HG03469 (cell line): ENCODE measurements around the gene HTR1D.
"Not testable (repeated sequence)": the region's sequence is repeated elsewhere in the genome, so short reads cannot be mapped to it uniquely, and the experiment has no call there.

Source experiments
- ATAC-seq: cut with Tn5 transposase; IDR thresholded peaks from one replicate; pipeline ENCODE4 v1.9.1; 2021; ENCODE audit warnings: mild to moderate bottlenecking, moderate library complexity, moderate number of reproducible peaks; ENCODE audit not compliant: unreplicated experiment

HTR1D gene, protein sequence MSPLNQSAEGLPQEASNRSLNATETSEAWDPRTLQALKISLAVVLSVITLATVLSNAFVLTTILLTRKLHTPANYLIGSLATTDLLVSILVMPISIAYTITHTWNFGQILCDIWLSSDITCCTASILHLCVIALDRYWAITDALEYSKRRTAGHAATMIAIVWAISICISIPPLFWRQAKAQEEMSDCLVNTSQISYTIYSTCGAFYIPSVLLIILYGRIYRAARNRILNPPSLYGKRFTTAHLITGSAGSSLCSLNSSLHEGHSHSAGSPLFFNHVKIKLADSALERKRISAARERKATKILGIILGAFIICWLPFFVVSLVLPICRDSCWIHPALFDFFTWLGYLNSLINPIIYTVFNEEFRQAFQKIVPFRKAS

DNA sequence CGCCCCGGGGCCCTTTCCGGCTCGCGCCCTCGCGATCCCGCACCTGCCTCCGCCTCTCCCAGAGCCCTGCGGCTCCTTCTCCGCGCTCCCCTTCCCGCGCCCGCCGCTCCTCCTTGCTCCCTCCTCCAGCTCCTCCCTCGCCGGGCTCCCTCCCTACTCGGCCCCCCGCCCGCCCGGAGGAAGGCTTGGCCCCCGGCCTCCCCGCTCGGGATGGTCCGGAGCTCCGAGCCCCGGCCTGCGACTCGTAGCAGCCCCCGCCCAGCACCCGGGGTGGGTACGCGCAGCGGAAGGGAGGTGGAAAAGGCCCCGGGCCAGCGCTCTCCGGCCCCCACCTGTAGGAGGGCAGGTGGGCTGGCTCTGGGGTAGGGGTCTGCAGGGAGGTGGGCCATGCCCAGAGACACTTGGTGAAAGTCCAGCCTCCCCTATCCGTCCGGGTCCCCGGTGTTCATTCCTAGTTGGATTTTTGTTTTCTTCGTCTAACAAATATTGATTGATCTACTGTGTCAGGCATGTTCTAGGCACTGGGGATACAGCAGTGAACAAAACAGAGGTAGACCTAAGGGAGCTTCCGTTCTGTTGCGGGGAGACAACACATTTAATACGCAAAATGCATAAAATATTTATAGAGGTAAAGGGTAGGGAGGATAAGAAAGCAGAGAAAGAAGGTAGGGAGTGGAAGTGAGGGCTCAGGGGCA, at the start of gene HTR1D:
HTR1D (minus strand) TSS at position 82 of the 695 bp plus-strand sequence. CDS start 23,283 bp downstream, outside the sequence.
- ATAC-seq: no peak

DNA sequence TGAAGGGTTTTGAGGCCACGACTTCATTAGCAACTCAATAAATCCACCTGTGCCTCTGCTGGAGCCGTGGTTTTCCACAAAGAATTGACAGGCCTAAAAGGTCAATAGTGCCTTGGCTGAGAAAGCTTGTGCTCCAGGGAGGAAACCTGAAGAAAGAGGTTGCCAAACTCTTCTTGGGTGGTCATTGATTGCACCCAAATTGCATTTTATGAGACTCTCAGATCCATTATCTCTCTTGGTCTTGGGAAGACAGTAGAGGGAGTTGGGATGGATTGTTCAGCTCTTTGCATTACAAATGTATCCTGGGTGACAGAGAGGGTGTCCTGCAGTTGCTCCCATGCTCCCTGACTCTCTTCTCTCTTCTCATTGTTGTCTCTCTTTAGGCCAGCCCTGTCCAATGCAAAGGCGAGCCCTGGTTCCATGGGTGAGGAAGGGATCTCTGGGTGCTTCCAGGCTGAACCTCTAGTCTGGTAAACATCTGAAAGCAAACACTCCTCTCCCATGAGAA, 46.1 kb upstream of the HTR1D start:
- no peak for ATAC-seq

DNA sequence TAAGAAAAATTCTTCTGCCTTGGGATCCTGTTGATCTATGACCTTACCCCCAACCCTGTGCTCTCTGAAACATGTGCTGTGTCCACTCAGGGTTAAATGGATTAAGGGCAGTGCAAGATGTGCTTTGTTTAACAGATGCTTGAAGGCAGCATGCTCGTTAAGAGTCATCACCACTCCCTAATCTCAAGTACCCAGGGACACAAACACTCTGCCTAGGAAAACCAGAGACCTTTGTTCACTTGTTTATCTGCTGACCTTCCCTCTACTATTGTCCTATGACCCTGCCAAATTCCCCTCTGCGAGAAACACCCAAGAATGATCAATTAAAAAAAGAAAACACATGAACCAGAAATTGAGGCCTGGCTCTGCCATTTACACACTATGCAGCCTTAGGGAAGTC, 40.8 kb upstream of the HTR1D start:
- ATAC-seq: not testable (repeated sequence)

DNA sequence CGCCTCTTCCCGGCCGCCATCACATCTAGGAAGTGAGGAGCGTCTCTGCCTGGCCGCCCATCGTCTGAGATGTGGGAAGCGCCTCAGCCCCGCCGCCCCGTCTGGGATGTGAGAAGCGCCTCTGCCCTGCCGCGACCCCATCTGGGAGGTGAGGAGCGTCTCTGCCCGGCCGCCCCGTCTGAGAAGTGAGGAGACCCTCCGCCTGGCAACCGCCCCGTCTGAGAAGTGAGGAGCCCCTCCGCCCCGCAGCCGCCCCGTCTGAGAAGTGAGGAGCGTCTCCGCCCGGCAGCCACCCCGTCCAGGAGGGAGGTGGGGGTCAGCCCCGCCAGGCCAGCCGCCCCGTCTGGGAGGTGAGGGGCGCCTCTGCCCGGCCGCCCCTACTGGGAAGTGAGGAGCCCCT, 40.1 kb upstream of the HTR1D start:
- ATAC-seq: not testable (repeated sequence)

DNA sequence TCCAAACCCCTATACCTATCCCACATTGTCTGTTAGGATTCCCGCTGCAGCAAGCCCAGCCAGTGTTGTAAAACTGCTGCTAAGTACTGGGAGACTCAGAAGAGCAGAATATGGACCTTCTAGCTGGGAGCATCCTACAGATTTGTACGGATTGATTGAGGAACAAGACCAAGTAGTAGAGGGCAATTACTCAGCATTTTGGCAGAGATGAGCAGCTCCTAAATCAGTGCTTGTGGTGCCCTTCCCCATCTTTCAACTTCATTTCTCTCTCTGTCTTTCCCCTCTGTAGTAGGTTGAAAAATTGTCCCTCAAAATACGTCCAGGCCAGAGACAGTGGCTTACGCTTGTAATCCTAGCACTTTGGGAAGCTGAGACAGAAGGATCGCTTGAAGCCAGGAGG, 37.3 kb upstream of the HTR1D start:
- ATAC-seq: no peak

DNA sequence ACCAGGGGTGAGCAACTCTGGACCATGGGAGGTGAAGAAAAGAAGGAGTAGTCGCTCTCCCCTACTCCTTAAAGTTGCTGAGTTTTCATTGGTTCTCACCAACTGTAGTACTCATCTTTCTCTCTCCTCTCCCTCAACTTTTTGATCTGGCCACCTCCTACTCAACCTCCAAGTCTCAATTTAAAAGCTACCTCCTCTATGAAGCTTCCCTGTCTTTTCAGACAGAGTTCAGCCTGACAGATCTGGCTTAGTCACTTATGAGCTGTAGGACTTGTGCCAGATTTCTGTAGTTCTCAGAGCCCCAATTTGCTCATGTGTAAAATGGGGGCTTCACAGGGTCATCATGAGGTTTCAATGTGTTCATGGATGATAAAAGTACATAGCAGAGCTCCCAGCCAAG, 34.5 kb upstream of the HTR1D start:
- no peak for ATAC-seq

DNA sequence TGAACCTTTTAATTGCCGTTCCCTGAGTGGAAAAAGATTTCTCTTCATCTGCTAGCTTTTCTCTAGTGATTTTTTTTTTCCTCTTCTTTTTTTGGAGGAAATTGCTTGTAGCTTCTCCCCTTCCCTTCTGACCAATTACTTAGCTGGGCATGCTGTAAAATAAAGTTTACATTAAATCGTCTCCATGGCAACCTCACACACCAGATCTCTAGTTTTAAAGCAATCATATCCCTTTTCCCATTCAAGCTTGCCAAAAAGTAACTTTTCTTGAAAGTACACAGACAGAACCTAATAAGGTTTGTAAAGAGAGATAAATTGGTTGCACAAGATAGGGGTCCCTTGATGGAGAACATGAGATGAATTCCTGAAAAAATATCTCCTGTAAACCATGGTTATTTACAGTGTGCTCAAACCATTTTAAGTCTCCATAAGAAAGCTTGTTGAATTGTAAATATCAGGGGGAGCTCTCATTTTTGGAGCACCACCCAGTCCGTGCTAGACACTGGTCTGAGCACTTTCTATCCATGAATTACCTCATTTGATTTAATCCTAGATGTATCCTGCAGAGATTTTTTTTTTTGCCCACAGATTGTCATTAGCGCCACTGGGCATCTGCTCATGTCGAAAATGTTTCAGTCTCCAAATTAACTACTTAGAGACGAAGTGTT, 32.6 kb upstream of the HTR1D start:
- no peak for ATAC-seq

DNA sequence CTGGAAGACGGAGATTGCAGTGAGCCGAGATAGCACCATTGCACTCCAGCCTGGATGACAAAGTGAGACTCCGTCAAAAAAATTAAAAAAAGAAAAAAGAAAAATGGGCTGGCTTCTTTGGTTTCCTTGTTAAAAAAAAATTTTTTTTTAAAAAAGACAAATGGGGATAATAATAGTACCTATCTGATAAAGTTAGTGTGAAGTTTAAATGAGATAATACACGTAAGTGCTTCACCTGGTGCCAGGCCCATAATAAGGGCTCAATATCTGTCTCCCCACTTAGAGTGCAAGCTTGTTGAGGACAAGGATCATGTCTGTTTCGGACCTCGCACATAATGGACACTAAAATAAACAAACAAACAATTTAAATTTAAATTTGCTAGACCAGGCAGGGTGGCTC, 30.0 kb upstream of the HTR1D start:
- ATAC-seq: no peak

DNA sequence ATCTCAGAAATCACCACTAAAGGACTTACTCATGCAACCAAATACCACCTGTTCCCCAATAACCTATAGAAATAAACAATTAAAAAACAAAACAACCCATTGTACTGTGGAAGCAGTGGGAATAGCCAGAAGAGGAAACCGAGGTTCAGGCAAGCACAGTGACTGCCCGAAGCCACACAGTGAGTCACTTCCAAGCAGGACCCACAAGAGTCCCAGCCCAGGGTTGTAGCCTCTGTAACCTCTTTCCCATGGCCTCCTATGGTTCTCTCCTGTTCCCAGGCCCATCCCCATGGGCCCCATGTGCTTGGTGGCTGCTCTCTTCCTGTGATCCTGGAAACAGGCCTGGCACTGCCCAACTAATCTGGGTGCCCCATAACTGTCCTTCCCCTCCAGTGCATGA, 29.0 kb upstream of the HTR1D start:
- ATAC-seq: no peak

DNA sequence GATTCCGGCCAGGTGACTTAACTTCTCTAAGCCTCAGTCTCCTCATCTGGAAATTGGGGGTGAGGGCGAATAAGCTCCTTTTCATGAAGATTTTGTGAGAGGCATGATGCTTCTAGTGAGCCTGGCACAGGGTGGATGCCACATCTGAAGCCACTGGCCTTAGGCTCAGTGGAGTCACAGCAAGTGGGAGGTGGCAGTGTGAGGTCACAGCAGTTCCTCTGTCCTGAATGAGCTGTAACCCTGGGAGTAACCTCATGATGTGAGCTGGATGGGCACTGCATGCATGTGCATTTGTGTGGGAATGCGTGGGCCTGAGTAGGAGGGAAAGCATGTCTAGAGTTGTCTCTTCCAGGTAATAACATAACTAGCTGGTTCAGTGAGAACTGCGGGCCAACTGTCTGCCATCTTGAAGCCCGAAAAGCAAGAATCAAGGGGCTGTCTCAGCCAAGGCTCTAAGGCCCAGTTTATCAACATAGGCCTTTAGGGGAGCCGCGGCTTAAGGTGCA, 27.0 kb upstream of the HTR1D start:
- ATAC-seq: no peak

DNA sequence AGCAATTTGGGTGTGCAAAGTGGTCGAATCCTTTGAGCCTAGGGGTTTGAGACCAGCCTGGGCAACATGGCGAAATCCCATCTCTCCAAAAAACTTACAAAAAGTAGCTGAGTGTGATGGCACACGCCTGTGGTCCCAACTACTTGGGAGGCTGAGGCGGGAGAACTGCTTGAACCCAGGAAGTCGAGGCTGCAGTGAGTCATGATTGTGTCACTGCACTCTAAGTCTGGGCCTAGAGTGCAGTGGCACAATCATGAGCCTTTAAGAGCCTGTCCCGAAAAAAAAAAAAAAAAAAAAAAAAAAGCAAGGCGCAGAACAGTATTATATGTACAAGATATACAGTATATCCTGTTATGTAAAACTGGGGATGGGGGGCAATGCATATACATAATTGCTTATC, 25.1 kb upstream of the HTR1D start:
- ATAC-seq: no peak

DNA sequence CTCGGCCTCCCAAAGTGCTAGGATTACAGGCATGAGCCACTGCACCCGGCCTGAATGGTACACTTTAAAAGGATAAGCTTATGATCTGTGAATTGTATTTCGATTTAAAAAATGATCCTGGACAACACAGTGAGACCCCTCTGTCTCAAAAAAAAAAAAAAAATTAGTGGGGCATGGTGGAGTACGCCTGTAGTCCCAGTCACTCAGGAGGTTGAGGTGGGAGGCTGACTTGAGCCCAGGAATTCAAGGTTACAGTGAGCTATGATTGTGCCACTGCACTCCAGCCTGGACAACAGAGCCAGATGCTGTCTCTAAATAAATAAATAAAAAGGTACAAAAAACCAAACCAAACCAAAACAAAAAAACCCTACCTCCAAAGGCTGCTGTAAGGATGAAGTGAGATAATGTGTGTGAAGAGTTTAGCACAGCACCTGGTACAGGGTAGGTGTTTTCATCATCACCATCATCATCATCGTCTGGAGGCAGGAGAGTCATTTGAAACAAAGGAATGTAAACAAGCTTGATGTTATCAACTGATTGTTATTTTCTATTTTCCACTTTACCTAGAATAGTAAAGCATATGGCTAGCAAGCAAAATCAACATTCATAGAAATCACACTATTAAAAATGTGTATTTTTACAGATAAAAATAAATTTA, 22.5 kb upstream of the HTR1D start:
- ATAC-seq: no peak

DNA sequence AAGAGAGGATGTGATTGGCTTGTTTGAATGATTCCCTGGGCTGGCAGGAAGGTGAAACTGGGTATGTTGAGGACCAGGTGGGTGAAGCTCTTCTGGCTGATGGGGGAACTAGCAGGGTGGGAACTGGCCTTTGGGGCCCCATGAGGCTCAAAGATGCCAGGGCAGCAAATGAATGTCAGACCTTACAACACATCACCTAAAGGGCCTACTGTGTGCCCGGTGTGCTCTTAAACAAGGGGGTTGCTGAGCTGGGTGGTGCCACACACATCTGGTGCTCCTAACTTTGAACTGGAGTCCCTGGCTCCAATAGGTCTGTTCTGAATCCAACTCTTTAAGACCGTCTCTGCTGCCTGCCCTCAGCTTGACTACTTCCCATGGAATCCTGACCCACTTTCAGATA, 21.3 kb upstream of the HTR1D start:
- no peak for ATAC-seq

DNA sequence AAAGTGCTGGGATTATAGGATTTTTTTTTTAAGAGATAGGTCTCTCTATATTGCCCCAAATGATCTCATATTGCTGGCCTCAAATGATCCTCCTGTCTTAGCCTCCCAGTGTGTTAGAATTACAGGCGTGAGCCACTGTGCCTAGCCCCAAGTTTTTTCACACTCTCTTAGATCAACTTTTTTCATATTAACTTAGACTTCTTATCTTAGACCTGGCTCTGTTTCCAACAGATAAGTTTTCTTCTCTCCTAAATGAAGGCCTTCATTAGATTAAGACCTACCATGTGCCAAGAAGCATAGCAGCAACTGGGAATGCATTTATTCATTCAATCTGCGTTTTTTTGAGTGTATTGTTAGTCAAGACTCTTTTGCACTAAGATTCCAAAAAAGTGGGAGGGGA, 20.2 kb upstream of the HTR1D start:
- ATAC-seq: no peak

DNA sequence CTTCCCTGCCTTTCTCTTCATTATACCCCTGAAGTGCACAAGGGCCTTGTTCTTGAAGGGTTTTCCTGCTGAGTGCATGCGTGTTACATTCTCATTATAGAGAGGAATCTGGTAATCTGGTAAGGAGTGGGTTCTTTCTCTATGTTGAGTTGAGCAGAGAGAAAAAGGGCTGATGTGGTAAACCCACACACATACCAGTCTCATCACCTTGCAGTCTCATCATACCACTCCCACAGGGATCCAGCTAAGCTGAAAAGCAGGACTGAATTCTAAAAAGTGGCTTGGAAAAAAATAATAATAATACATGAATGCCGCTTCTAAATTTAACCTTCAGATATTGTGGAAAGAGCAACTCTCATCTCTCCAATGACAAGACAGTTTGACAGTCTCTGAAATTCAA, 10.5 kb upstream of the HTR1D start:
- no peak for ATAC-seq

DNA sequence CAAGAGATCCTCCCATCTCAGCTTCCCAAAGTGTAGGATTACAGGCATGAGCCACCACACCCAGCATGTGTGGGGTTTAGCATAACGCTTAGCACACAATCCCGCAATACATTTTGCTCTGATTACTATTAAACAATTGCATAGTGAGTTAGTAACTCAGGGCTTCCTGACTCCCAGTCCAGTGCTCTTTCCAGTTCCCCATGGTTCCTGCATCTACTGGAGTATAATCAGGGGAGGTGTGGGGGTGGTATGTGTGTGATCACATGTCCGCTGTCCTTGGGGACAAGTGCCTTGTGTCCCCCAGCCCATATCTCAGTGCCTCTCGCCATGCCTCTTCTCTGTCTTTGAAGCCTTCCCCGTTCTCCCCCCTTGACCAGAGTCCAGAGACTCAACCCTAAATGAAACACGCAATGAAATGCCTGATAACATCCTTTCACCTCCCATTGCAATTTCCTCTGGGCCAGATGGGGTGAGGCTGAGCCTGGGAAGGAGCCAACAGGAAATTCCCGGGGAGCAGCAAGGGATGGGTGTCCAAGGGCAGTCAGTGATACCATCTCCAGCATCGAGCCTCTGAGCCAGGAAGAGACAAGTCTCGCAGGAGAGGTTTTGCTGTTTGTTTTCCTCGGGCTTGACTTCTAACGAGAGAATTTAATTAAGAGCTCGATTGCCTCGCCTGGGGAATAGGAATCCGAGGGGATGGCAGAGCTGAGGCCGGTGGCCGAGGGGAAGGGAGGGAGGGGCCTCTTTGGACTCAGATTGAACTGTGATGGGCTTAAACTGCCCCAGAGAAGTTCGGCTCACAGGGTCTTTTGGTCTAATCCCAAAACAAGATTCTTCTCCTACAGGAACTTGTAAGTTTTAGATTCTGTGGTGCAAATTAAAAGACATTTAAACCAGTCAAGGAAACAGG, 7.7 kb upstream of the HTR1D start:
- ATAC-seq: no peak

DNA sequence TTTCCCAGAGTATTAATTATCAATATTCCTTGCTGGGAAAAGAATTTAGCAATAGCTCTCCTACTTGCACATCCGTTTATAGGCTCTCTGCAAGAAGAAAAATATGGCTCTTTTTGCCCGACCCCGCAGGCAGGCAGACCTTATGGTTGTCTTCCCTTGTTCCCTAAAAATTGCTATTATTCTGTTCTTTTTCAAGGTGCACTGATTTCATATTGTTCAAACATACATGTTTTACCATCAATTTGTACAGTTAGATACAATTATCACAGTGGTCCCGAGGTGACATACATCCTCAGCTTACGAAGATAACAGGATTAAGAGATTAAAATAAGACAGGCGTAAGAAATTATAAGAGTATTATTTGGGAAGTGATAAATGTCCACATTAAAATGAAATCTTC, 6.7 kb upstream of the HTR1D start:
- ATAC-seq: not testable (repeated sequence)

DNA sequence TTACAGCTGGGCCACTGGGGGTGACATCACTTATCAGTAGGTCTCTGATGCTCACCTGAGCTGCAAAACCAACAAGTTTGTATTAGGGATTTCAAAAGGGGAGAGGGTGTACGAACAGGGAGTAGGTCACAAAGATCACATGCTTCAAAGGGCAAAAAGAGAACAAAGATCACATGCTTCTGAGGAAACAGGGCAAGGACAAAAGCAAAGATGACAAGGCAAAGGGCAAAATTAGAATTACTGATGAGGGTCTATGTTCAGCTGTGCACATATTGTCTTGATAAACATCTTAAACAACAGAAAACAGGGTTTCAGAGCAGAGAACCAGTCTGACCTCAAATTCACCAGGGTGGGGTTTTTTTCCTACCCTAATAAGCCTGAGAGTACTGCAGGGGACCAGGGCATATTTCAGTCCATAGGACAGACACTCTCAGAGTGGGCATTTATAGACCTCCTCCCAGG, 6.2 kb upstream of the HTR1D start:
- not testable (repeated sequence) for ATAC-seq

DNA sequence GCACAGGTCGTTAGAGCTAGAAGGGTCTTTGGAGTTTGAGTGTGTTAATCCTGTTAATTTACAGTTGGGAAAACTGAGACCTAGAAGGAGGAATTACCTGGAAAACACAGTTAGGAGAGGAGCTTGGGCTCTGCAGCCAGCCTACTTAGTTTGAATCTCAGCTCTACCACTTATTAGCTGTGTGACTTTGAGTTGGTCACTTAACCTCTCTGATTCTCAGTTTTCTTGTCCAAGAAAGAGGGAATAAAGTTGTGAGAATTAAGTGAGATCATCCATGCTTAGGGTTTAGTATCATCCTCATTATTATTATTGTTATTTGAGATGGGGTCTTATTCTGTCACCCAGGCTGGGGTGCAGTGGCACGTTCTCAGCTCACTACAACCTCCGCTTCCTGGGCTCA, 5.4 kb upstream of the HTR1D start:
- no peak for ATAC-seq

DNA sequence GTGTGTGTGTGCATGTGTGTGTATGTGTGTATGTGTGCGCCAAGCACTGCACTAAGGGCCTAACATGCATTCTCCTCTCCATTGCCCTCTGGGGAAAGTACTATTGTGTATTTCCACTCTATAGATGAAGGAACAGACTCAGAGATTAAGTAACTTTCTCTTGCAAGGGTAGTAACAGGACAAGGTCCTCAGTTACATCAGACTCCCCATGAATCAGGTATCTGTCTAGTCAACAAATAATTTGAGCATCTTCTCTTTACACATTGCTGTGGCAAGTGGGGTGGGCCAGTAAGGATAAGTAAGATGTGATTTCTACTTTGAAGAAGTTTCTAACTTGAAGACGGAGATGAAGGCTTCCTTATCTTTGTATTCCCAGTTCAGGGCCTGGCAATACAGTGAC, 5.0 kb upstream of the HTR1D start:
- ATAC-seq: no peak
